Measurements from ENCODE around the gene OR2V1. TPM values are rescaled to one million over a fixed set of nuclear protein-coding genes. Genes with fewer than 3 reads are reported as not detected.

OR2V1 gene
- polyA plus RNA-seq, 1 donor (not counting 4 experiments of a cell fraction or from before 2014, with no cell fraction given), result not detected

- no peak for TF ChIP-seq EZH2 (IDR thresholded peaks at IDR 0.05; ENCODE audit: low read length)
- Histone ChIP-seq H3K9me1 (ENCODE audit: control insufficient read depth, extremely low read depth, insufficient read depth, low read length) (no peaks in the 10 kb centered on the region), H3K79me2 (ENCODE audit: control insufficient read depth, insufficient read depth, low read length) (no peaks in the 10 kb centered on the region), H3K27ac (ENCODE audit: control insufficient read depth, insufficient read depth, low read length) (no peak overlapping the region), H3K36me3 (ENCODE audit: control insufficient read depth in 2 of 2, extremely low read depth in 1 of 2, insufficient read depth in 2 of 2, low read length in 2 of 2) (no peaks in the 10 kb centered on the region), H4K20me1 (ENCODE audit: control insufficient read depth, extremely low read depth, insufficient read depth, low read length) (no peaks in the 10 kb centered on the region), H3K4me2 (ENCODE audit: control insufficient read depth, extremely low read depth, insufficient read depth, low read depth, low read length) (no peak overlapping the region), H3K9me3 (ENCODE audit: control insufficient read depth, low read depth, low read length) (no peaks in the 10 kb centered on the region), H3K4me1 (ENCODE audit: control insufficient read depth, extremely low read depth, insufficient read depth, low read length) (no peaks in the 10 kb centered on the region), H3K27me3 (ENCODE audit: control insufficient read depth, extremely low read depth, insufficient read depth, low read length) (peaks cover 11% of the 10 kb centered on the region), H3K9ac (ENCODE audit: control insufficient read depth, extremely low read depth, insufficient read depth, low read length) (no peak overlapping the region), H2AFZ (ENCODE audit: control insufficient read depth, low read length) (no peak overlapping the region), H3K4me3 (ENCODE audit: control insufficient read depth in 2 of 3, extremely low read depth in 1 of 3, insufficient read depth in 2 of 3, low read depth in 1 of 3, low read length in 3 of 3) (no peak overlapping the region)
- DNase-seq (ENCODE audit: low read depth, low spot score), result no peak
- dilution Hi-C loops (cut with MboI; ENCODE audit: extremely low pct_ligation_motif_present, low sequenced_read_pairs), result no loop called here
- no peak for FAIRE-seq
Measured at GRCh38 chr5:181127456-181127855, 3.5 kb downstream of the OR2V1 start.

GRCh38 chr5:181126841-181127240 is 4.1 kb downstream of the OR2V1 start:
- H3K4me2 ChIP-seq (ENCODE audit: control insufficient read depth, extremely low read depth, insufficient read depth, low read depth, low read length), result no peak overlapping the region
- no peak overlapping the region for H2AFZ ChIP-seq (ENCODE audit: control insufficient read depth, low read length)
- peaks cover 11% of the 10 kb centered on the region for H3K27me3 ChIP-seq (ENCODE audit: control insufficient read depth, extremely low read depth, insufficient read depth, low read length)
- no peak overlapping the region for H3K27ac ChIP-seq (ENCODE audit: control insufficient read depth, insufficient read depth, low read length)
- dilution Hi-C loops (cut with MboI; ENCODE audit: extremely low pct_ligation_motif_present, low sequenced_read_pairs), result no loop called here
- H3K4me1 ChIP-seq (ENCODE audit: control insufficient read depth, extremely low read depth, insufficient read depth, low read length), result peaks cover 3% of the 10 kb centered on the region
- no peaks in the 10 kb centered on the region for H3K79me2 ChIP-seq (ENCODE audit: control insufficient read depth, insufficient read depth, low read length)
- H3K9me1 ChIP-seq (ENCODE audit: control insufficient read depth, extremely low read depth, insufficient read depth, low read length), result no peaks in the 10 kb centered on the region
- no peak overlapping the region for H3K9ac ChIP-seq (ENCODE audit: control insufficient read depth, extremely low read depth, insufficient read depth, low read length)
- no peaks in the 10 kb centered on the region for H4K20me1 ChIP-seq (ENCODE audit: control insufficient read depth, extremely low read depth, insufficient read depth, low read length)
- no peak for FAIRE-seq
- no peak overlapping the region for H3K4me3 ChIP-seq (ENCODE audit: control insufficient read depth in 2 of 3, extremely low read depth in 1 of 3, insufficient read depth in 2 of 3, low read depth in 1 of 3, low read length in 3 of 3)
- TF ChIP-seq EZH2 (IDR thresholded peaks at IDR 0.05; ENCODE audit: low read length), result no peak
- TF ChIP-seq CTCF (optimal IDR thresholded peaks at IDR 0.05 in 1 of 3, IDR thresholded peaks at IDR 0.05 in 1 of 3, conservative IDR thresholded peaks at IDR 0.05 in 1 of 3; ENCODE audit: extremely low read depth in 1 of 3, insufficient read depth in 2 of 3, low read length in 3 of 3), result no peak
- H3K9me3 ChIP-seq (ENCODE audit: control insufficient read depth, low read depth, low read length), result no peaks in the 10 kb centered on the region
- no peak for DNase-seq (ENCODE audit: low read depth, low spot score)
- no peaks in the 10 kb centered on the region for H3K36me3 ChIP-seq (ENCODE audit: control insufficient read depth in 2 of 2, extremely low read depth in 1 of 2, insufficient read depth in 2 of 2, low read length in 2 of 2)

GRCh38 chr5:181124526-181124925 is 6.4 kb downstream of the OR2V1 start:
- Histone ChIP-seq H4K20me1 (ENCODE audit: control insufficient read depth, extremely low read depth, insufficient read depth, low read length) (no peaks in the 10 kb centered on the region), H3K79me2 (ENCODE audit: control insufficient read depth, insufficient read depth, low read length) (no peaks in the 10 kb centered on the region), H3K4me3 (ENCODE audit: control insufficient read depth in 2 of 3, extremely low read depth in 1 of 3, insufficient read depth in 2 of 3, low read depth in 1 of 3, low read length in 3 of 3) (no peak overlapping the region), H3K27me3 (ENCODE audit: control insufficient read depth, extremely low read depth, insufficient read depth, low read length) (peaks cover 8% of the 10 kb centered on the region), H3K4me1 (ENCODE audit: control insufficient read depth, extremely low read depth, insufficient read depth, low read length) (peaks cover 16% of the 10 kb centered on the region), H3K36me3 (ENCODE audit: control insufficient read depth in 2 of 2, extremely low read depth in 1 of 2, insufficient read depth in 2 of 2, low read length in 2 of 2) (no peaks in the 10 kb centered on the region), H3K9me3 (ENCODE audit: control insufficient read depth, low read depth, low read length) (no peaks in the 10 kb centered on the region), H3K9ac (ENCODE audit: control insufficient read depth, extremely low read depth, insufficient read depth, low read length) (no peak overlapping the region), H3K9me1 (ENCODE audit: control insufficient read depth, extremely low read depth, insufficient read depth, low read length) (no peaks in the 10 kb centered on the region), H2AFZ (ENCODE audit: control insufficient read depth, low read length) (no peak overlapping the region), H3K27ac (ENCODE audit: control insufficient read depth, insufficient read depth, low read length) (no peak overlapping the region), H3K4me2 (ENCODE audit: control insufficient read depth, extremely low read depth, insufficient read depth, low read depth, low read length) (no peak overlapping the region)
- TF ChIP-seq EZH2 (IDR thresholded peaks at IDR 0.05; ENCODE audit: low read length) (no peak), CTCF (optimal IDR thresholded peaks at IDR 0.05 in 1 of 3, IDR thresholded peaks at IDR 0.05 in 1 of 3, conservative IDR thresholded peaks at IDR 0.05 in 1 of 3; ENCODE audit: extremely low read depth in 1 of 3, insufficient read depth in 2 of 3, low read length in 3 of 3) (no peak)
- dilution Hi-C loops (cut with MboI; ENCODE audit: extremely low pct_ligation_motif_present, low sequenced_read_pairs), result no loop called here
- FAIRE-seq, result no peak
- DNase-seq (ENCODE audit: low read depth, low spot score), result no peak

All from keratinocyte (primary cell).